GM18517 (cell line): ENCODE data around the gene LRIT2.
A peak's percentile ranks its signal among the peaks of the same experiment; 100 is the strongest.

ENCODE experiments used
- ATAC-seq: cut with Tn5 transposase; IDR thresholded peaks from one replicate; pipeline ENCODE4 v1.9.1; 2021; ENCODE audit warnings: mild to moderate bottlenecking, moderate library complexity; ENCODE audit not compliant: unreplicated experiment

LRIT2 gene

GRCh38 chr10:84243759-84244158 is 18.4 kb upstream of the LRIT2 start:
- ATAC-seq = no peak

- ATAC-seq = no peak
Observed at GRCh38 chr10:84241185-84241790, 15.9 kb upstream of the LRIT2 start, which contains the start of gene LRIT1. Gene LRIT1 (minus strand): TSS chr10:84241546. CDS start chr10:84241439, 107 bp downstream.

- ATAC-seq = no peak
Observed at GRCh38 chr10:84238909-84239308, 13.6 kb upstream of the LRIT2 start.

GRCh38 chr10:84237199-84238051 is 12.1 kb upstream of the LRIT2 start:
- no peak for ATAC-seq

GRCh38 chr10:84236807-84237198 is 11.5 kb upstream of the LRIT2 start:
- ATAC-seq = no peak

- ATAC-seq = no peak
Observed at GRCh38 chr10:84235096-84235495, 9.8 kb upstream of the LRIT2 start.

GRCh38 chr10:84234479-84234878 is 9.1 kb upstream of the LRIT2 start:
- ATAC-seq = no peak

GRCh38 chr10:84233940-84234339 is 8.6 kb upstream of the LRIT2 start:
- ATAC-seq = no peak

- ATAC-seq = no peak
Observed at GRCh38 chr10:84232376-84232775, 7.0 kb upstream of the LRIT2 start.

GRCh38 chr10:84230359-84230758 is 5.0 kb upstream of the LRIT2 start:
- no peak for ATAC-seq

GRCh38 chr10:84227810-84228209 is 2.5 kb upstream of the LRIT2 start:
- ATAC-seq = no peak

GRCh38 chr10:84226616-84227015 is 1.3 kb upstream of the LRIT2 start:
- ATAC-seq = no peak

- ATAC-seq = no peak
Observed at GRCh38 chr10:84224411-84225028, 824 bp downstream of the LRIT2 start.

- ATAC-seq = no peak
Observed at GRCh38 chr10:84221916-84222315, 3.4 kb downstream of the LRIT2 start.

- no peak for ATAC-seq
Observed at GRCh38 chr10:84217746-84218145, 7.6 kb downstream of the LRIT2 start.

GRCh38 chr10:84216834-84217233 is 8.5 kb downstream of the LRIT2 start:
- no peak for ATAC-seq

GRCh38 chr10:84214612-84215235 is 10.6 kb downstream of the LRIT2 start:
- ATAC-seq = peak; percentile 86

- ATAC-seq = no peak
Observed at GRCh38 chr10:84214046-84214572, 11.2 kb downstream of the LRIT2 start.

GRCh38 chr10:84213076-84213475 is 12.3 kb downstream of the LRIT2 start:
- no peak for ATAC-seq

- no peak for ATAC-seq
Observed at GRCh38 chr10:84212014-84212413, 13.3 kb downstream of the LRIT2 start.

GRCh38 chr10:84211566-84211965 is 13.8 kb downstream of the LRIT2 start:
- no peak for ATAC-seq
